ENCODE data around the gene BCAS3.

The BCAS3 gene

DNA sequence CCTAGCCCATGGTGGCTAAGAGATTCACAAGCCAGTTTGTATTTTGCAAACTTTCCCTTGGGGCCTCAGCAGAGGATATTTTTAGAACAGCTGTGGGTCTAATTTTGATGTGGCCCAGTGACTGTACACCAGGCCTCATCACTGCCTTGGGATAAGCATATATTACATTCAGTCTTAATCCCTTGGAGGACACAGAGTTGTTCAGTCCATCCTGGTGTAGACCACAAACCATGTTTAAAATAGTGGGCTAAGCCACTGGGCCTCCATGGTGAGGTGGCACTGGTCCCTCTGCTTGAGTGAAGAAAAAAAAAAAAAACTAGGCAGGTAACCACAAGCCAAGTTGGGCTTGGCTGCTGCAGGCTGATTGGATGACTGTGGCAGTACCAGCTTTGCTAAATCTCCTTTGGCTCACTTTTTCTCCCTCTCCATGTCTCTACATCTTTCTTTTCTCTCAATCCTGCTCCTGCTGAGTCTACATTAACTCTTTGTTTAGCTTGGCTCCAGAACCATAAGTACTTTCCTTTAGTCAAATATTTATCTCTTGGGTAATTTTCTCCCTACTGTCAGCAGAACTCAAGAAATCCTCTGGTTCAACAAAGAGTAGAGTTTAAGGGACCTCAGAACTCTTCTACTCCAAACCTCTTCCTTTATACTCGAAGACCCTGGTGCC is 602.0 kb downstream of the BCAS3 start:
- DNase-seq: no peak

DNA sequence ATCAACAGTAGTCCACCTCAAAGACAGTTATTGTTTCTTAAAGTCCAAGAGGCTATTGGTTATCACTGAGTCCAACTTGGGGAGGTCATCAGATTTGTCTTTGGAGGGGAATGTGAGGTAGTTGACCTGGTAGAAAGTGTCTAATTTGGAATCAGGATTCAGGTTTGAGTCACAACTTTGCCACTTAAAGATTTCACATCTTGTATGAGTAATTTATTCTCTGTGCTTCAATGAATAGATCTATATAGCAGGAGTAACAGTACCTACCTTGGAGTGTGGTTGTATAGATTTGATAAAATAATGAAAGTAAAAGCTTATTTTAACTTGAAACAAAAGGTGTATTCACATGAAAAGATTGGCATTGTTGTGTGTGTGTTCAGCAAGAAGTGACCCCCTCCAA is 602.7 kb downstream of the BCAS3 start:
- DNase-seq: no peak

DNA sequence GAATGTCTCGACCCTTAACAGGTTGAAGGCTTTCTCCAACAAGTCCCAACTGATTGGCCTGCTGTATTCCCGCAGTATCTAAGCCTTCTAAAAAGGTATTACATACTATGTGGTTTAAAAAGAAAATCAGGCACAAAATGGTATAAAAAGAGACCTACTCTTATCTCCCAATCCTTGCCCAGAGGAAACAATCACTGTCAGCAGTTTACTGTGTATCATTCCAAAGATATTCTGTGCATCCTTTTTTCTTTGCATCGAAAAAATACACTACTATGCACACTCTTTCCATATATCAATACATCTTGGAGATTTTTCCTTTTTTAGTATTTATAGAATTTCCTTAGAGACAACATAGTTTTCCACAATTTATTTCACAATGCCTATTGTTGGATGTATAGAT is 603.2 kb downstream of the BCAS3 start:
- DNase-seq: no peak

DNA sequence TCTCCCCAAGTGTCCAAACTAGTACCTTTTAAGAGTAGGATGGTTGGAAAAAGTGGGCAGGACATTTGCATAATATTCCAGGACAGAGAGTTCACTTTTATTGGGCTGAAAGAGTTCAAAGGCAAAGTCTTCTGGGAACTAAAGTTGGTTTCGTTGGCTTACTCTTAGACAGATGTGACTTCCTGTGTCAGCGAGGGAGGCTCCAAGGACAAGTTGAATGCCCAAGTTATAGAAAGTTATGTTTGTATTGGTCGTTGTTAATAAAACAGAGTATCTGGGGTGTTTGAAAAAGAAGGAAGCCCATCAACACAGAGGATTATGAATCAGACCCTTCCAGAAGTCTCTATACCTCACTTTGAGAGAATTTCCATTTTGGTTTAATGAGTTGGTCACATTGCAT is 604.7 kb downstream of the BCAS3 start:
- DNase-seq: no peak

DNA sequence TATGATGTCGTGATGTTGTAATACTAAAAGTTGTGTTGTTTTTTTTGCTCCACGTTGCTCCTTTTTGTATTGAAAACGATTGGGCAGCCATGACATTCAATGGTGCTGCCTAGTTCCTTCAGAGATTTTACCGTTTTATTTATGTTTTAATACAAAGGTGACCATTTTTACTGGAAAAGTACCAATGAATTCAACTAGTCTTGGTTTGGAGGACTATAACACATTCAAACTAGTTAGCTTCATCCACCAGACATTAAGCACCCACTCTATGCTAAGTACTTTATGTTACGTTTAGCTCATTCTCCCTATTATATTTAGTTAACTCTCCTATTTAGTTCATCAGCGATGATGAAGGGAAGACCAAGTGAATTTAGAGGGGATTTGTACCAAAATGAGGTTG is 605.4 kb downstream of the BCAS3 start:
- DNase-seq: no peak

DNA sequence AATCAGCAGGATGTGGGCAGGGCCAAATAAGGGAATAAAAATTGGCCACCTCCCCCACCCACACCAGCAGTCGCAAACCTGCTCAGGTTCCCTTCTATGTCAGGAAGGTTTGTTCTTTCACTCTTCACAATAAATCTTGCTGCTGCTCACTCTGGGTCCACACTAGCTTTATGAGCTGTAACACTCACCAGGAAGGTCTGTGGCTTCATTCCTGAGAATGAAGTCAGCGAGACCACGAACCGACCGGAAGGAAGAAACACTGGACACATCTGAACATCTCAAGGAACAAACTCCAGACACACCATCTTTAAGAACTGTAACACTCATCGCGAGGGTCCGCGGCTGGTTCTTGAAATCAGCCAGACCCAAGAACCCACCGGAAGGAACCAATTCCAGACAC is 606.5 kb downstream of the BCAS3 start:
- DNase-seq: no peak

DNA sequence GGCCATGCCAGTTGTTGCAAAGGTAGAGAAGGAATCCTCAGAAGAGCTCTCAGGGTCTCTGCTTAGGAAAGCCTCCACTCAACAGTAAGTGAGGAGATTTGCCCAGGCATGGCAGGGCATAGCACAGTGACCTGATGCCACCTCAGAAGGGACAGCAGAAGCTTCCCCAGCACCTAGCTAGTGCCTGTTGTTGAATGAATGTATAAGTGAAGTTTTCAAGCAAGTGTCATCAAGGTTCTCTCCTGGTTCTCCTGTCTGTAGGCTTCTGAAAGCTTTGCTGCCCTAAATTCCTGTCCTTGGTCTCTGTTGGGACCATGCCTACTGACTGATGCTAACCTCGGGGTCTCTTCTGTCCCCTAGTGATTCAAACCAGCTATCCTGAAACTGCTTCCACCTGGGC is 607.1 kb downstream of the BCAS3 start:
- DNase-seq: no peak

DNA sequence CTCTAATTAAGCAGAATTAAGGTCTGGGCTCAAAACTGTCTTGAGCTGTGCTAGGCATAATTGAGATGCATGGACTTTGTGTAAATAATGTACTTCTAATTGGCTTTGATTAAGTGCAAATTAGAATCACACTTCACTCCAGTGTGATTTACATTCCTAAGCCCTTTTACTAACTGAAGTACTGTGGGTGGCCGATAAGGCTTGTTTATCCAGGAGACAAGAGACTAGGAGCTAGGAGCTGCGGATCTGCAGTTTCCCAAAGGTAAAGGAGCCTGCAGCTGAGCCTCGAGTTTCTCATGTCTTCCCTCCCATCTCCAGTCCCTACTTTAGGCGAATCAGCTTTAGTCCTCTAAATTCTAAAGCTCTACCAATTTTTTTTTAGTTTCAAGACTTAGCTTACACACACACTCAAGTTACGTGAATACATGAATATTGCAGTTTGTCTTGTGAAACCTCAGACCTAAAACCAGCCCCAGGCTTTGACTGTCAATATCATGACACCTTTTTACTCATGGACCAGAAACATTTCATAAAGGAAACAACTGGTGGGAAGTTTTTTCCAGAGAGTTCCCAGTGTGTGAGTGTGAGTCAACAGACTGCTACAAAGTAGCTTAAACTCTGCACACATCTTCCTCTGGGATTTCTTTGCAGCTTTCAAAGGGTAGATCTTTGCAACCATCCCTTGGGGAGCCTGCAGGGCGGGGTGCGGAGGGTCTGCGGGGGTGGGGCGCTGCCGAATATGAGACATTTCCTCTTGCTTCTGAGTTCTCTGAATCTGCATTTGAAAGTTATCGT is 608.1 kb downstream of the BCAS3 start:
- peak; percentile 18 for DNase-seq

DNA sequence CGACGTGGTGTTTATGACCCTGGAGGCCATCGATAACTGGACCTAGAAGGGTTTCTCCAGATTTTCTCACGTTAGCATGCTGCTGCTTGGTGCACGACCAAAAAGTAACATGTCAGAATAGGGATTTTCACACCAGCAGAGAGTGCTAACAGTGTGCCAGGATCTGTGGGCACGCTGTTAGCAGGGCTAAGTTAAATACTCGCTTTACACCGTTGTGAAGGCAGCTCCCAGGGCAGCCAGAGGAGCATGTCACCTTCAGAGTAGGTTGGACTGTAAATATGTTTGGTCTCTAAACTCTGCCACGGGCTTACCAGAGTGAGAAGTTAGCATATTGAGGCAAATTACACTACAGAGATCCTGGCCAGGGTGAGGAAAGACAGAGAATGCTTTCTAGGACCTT is 608.8 kb downstream of the BCAS3 start:
- no peak for DNase-seq

DNA sequence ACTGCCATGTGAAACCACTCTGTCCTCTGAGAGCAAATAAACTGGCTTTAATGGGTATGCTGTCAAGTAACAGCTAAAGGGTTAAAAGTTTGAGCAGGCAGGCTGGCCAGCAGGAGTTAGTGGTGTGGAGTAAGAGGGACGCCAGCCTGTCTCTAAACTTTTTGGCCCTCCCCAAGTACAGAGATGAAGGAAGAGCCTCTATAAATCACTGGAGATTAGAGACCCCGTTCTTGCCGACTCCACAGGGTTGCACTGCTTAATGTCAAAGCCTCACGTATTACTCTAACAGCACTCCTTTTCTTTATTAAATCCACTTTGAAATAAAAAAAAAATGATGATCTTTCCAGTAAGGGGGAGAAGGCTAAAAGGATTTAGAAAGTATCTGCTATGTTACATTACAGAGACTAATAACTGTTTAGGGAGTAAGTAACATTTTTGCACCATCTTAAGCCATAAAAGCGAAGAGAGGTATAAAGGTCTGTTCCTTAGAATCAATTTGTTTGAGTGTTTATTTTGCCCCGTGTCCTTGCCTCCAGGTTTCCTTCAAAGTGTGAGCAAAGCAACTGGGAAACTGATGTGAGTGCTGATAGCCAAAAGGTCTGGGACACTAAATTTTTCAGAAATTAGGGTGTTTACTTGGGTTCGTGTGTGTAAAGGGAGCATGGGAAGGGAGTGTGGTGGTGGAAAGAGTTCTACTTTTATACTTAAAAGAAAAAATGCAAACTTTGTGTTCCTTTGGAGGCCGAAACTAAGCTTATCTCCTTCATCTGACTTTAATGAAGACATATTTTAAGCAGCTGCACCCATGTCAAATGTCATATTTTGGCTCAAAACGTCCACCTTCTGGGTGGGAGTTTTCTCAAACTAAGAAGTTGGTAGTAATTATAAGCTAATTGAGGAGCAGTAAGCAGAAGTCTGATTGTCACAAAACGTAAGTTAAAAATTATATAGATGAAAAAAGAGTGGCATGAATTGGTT is 612.0 kb downstream of the BCAS3 start:
- DNase-seq: no peak

DNA sequence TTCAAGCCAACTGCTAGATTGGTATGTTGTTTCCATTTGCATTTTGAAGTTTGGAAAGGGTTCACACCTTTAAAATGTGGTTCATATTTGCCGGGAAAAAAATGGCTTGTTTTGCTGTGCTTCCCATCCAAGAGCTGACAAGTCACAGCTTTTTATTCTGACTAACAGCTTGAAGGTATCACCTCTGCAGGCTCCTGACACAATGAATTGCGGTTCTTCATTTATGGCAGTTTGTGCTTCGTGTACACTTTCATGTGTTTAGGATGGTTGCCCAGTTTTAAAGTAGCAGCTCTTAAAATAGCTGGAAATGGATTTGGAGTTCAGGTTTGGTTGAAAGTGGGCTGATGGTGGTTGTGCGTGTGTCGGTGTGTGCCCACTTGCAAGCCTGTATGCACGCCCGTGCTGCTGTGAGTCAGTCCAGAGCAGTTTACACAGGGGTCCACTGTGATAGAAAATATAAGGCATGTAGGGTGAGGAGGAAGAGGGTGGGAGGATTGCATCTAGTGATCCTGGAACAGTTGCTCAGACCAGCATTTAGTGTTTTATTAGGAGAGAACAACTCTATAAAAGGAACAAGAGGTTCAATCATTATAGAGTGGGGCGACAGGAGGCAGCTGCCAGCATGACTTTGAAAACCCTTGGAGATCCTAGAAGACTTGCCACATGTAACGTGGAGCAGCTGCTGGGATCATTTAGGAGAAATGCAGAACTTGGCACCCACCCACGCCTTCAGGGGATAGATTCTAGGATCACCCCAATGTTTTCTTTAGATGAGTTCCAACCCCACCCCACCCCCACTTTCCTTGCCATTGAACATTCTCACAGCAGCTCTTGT is 614.0 kb downstream of the BCAS3 start:
- no peak for DNase-seq

DNA sequence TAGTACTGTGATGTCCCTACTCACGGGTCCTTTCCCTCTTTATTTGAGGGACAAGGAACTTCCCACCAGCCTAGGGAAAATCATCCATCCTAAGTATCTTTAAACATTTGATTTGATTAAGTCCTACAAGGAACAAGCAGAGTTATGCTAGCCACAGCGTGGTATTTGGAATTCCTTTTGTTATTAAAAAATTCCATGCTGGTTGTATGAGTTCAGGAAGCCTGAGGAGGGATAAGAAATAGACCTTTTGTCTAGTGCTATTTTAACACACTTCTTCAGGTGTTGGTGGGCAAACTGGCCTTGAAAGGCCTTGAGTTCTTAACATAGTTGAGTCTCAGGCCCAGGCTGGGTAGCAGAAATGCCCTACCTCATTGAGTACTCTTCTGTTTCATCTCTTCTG is 616.6 kb downstream of the BCAS3 start:
- DNase-seq: no peak

DNA sequence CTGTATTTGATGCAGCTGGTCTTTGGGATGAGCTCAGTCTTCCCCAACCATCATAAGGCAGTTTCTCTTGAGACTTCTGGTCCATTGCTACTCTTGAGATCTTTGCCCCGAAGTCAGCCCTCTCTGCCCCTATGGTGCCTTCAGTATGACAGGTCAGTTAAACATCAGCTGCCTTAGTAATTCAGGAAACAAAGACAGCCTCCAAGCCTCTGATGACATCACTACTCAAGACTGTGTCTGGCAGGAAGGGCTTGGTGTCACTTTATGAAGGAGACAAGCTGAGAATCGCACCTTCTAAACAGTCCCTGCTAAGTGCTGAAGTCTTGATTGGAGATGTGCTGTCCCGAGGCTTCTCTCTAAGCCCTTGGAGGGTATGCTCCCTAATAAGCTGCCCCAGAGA is 617.1 kb downstream of the BCAS3 start:
- DNase-seq: peak; percentile 61

DNA sequence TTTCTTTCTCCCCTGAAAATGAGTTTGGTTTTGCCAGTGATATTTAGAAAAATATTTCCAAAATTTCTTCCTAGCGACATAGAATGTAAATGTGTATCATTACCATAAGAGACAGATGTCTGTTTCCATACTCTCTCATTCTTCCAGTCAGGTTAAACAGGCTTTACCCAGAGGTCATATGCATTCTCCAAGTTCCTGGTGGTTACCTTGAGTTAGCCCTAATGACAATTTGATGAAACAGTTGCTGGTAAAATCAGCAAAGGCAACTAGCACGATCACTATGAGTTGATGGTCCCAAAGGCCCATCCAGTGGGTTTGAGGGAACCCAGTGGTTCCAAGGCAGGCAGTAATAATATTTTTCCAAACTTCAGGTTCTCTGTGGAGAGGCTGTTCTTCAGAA is 618.4 kb downstream of the BCAS3 start:
- no peak for DNase-seq

DNA sequence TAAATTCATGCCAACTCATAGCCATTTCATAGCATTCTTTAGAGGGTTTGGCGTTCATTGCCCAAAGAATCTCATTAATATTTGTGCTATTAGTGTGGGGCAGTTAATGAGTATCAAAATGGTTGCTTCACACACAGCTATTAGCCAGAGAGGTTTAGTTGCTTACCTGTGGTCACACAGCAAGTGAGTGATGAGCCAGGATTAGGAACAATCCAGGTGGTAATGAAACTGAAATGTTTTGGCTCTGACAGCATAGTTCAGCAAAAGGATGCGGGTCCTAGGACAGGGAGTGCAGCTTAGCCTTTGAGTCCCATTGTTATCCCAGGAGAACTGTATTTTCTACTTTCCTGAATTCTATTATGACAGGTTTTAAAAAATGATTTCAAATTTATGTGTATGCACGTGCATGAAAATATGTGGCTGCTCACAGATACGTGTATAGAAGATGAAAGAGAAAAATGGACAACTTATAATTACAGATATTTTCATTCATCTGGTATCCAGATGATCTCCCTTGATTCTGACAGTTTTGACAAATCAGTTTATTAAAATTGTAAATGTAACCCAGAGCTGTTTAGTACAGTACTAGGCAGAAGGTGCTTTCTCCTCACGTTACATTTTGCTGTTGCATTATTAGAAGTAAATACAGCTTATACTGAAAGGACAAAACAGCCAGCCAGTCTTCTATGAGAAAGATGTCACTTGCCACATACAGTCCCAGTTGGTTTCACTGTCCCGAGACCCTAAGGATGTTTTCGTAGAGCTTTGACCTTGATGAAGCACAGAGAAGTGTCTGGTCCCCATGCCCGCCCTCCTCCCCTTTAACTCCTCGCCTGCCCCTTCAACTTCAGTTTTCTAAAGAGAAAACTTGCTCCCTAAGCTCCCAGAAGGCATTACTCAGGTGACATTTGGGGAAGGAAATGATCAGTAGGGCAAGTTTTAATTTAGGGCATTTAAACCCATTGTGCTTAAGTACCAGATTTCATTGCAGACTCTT is 622.2 kb downstream of the BCAS3 start:
- no peak for DNase-seq

DNA sequence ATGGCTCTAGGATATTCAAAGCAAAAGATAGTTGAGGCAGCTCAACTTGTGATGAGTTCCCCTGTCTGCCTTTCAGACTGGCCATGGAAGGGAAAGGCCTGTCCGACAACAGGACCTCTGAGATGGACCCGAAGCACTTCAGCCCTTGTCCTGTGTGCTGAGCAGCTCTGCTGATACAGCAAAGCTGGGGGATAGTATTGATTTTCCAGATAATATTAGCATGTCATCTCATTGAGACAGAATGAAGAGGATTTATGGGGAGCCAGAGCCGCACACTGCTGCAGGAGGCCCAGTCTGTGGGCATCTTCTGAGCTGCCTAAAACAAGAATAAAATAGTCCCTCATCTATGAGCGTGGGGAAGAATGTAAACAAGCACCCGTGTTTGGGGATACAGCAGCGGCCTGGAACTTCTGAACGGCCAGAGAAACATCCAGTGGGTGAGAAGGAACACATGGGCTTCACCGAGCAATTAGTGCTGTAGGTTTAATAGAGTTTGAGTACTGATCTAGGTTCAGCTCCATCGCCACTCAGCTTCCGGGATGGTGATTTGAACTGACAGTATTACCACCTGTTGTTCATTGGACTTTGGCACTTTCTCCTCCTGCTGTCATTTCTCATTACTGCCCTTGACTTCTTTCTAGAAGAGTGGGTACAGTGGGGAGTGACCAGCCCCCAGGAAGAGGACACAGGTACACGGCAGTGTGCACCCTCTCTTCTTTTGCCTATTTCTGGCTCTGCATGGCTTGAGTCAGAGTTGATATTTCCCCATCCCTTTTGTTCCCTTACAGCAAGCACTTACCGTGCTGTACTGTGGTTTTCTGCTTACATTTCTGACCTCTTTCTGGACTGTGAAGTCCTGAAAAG is 625.5 kb downstream of the BCAS3 start:
- peak; percentile 90 for DNase-seq

DNA sequence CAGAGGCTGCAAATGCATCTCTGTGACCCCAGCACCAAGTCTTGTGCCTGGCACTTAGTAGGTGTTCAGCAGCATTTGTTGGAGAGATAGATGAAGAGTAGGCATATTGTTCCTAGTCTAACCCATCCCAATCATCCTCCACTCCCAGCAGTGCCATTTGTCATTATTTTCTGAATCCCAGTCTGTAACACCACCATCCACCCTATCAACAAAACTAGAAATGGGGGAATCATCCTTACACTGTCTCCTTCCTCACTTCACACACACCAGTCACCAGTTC is 626.1 kb downstream of the BCAS3 start:
- no peak for DNase-seq

DNA sequence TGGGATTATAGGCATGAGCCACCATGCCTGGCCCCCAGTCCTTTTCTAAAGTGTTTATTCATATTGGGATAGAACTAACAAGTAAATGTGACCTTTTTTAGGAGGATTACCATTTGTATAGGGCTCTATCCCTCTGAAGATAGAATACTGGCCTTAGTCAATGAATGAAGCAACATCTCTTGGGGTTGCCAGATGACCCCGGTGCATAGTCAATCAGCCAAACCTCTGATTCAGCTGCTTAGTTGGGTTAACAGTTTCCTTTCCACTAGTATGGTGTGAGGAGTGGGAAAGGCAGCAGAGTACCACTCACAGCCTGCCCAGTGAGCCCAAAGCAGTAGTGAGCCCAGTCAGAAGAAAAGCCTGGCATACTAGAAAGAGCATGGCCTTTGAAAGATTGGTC is 627.4 kb downstream of the BCAS3 start:
- no peak for DNase-seq

DNA sequence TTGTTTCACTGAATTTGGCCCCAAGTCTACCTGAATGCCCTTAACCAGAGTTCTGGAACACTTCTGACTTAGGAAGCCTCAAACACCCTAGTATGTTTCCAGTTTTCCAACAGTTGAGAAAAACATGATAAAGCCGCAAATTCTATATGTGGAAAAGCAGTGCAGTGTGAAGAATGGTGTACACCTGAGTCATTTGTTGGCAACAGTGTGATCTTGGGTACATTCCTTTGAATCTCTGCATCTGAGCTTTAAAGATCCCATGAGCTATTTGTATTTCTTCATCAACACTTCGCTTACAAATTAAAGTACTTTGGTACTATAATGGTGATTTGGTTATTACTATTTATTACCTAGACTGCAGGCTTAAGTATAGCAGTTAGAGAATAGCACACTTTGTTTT is 628.4 kb downstream of the BCAS3 start:
- no peak for DNase-seq

All from eye (tissue), 1 donor.